WERI-Rb-1 (cell line): ENCODE results near the gene TRPM3.

ENCODE experiments used
- DNase-seq: peaks from one replicate; pipeline ENCODE4 v3.0.0-alpha.2; 2020
- H3K27ac ChIP-seq: fragments of 250-450 bp; sonication (Bioruptor Pico); 2 replicates; pipeline ENCODE4 v1.5.1; 2020; ENCODE audit warnings: mild to moderate bottlenecking, moderate library complexity
- H3K27me3 ChIP-seq: fragments of 250-450 bp; sonication (Bioruptor Pico); 2 replicates; pipeline ENCODE4 v1.5.1; 2021; ENCODE audit warnings: mild to moderate bottlenecking, low read depth, moderate library complexity; ENCODE audit not compliant: insufficient read depth, severe bottlenecking
- H3K36me3 ChIP-seq: fragments of 250-450 bp; sonication (Bioruptor Pico); 2 replicates; pipeline ENCODE4 v1.5.1; 2020; ENCODE audit warnings: mild to moderate bottlenecking, moderate library complexity
- H3K4me3 ChIP-seq: 2 replicates; pipeline ENCODE4 v1.5.1; 2011; ENCODE audit warnings: low read depth, mild to moderate bottlenecking, control low read depth, low read length
- H3K9me3 ChIP-seq: fragments of 250-450 bp; sonication (Bioruptor Pico); 2 replicates; pipeline ENCODE4 v1.5.1; 2021; ENCODE audit warnings: mild to moderate bottlenecking, moderate library complexity; ENCODE audit not compliant: severe bottlenecking
- CTCF ChIP-seq: IDR thresholded peaks from 2 replicates; pipeline ENCODE4 v1.5.1; 2011; ENCODE audit warnings: low read depth, mild to moderate bottlenecking, control low read depth, inconsistent platforms, low read length

Gene TRPM3

GRCh38 chr9:70574151-70574837, 547.1 kb downstream of the TRPM3 start:
- DNase-seq: no peak
- Histone ChIP-seq H3K27me3 (no peaks in the 10 kb centered on the region), H3K27ac (no peak overlapping the region), H3K4me3 (no peak overlapping the region), H3K9me3 (no peaks in the 10 kb centered on the region), H3K36me3 (no peaks in the 10 kb centered on the region)
- no peak for TF ChIP-seq CTCF

GRCh38 chr9:70573308-70573707, 548.1 kb downstream of the TRPM3 start:
- no peaks in the 10 kb centered on the region for H3K36me3 ChIP-seq
- no peaks in the 10 kb centered on the region for H3K27me3 ChIP-seq
- no peak for TF ChIP-seq CTCF
- H3K4me3 ChIP-seq: no peak overlapping the region
- H3K27ac ChIP-seq: no peak overlapping the region
- H3K9me3 ChIP-seq: no peaks in the 10 kb centered on the region
- no peak for DNase-seq

- Histone ChIP-seq H3K27me3 (no peaks in the 10 kb centered on the region), H3K36me3 (no peaks in the 10 kb centered on the region), H3K27ac (no peak overlapping the region), H3K9me3 (no peaks in the 10 kb centered on the region), H3K4me3 (no peak overlapping the region)
- no peak for DNase-seq
- TF ChIP-seq CTCF: no peak
These were observed 550.2 kb downstream of the TRPM3 start for GRCh38 chr9:70571258-70571657.

- no peak overlapping the region for H3K27ac ChIP-seq
- no peak for DNase-seq
- no peak for TF ChIP-seq CTCF
These were observed 551.6 kb downstream of the TRPM3 start for GRCh38 chr9:70569791-70570190.

GRCh38 chr9:70569070-70569772, 552.2 kb downstream of the TRPM3 start:
- Histone ChIP-seq H3K4me3 (no peak overlapping the region), H3K36me3 (no peaks in the 10 kb centered on the region), H3K27ac (no peak overlapping the region), H3K27me3 (no peaks in the 10 kb centered on the region), H3K9me3 (no peaks in the 10 kb centered on the region)
- no peak for DNase-seq
- TF ChIP-seq CTCF: no peak

More at GRCh38 chr9:70569791-70570190, 551.6 kb downstream of the TRPM3 start:
- no peak overlapping the region for H3K4me3 ChIP-seq
- no peaks in the 10 kb centered on the region for H3K36me3 ChIP-seq
- no peaks in the 10 kb centered on the region for H3K27me3 ChIP-seq
- no peaks in the 10 kb centered on the region for H3K9me3 ChIP-seq
